Measurements from ENCODE around the gene S100A12. TPM values are rescaled to one million over a fixed set of nuclear protein-coding genes. Genes with fewer than 3 reads are reported as not detected.
A peak's percentile ranks its signal among the peaks of the same experiment; 100 is the strongest.

Gene S100A12
- polyA plus RNA-seq, 1 donor: 0.36 TPM

GRCh38 chr1:153371231-153371630, 4.2 kb downstream of the S100A12 start:
- Histone ChIP-seq H3K4me3 (ENCODE audit: low read length) (no peak overlapping the region), H3K36me3 (ENCODE audit: control insufficient read depth, insufficient read depth, low read length) (no peaks in the 10 kb centered on the region), H3K4me1 (ENCODE audit: control insufficient read depth, insufficient read depth, low read length) (peaks cover 69% of the 10 kb centered on the region), H3K9me3 (ENCODE audit: control insufficient read depth, low read depth, low read length) (no peaks in the 10 kb centered on the region), H3K27me3 (ENCODE audit: control insufficient read depth, insufficient read depth, low read length) (no peaks in the 10 kb centered on the region), H3K27ac (ENCODE audit: low read length) (no peak overlapping the region)
- WGBS (ENCODE audit: insufficient coverage, low lambda C conversion rate): no CpG with 5 or more reads among the region's 1 CpG
- no peak for DNase-seq

- DNase-seq: peak; percentile 38 to 75
- Histone ChIP-seq H3K4me3 (ENCODE audit: low read length) (no peak overlapping the region), H3K27ac (ENCODE audit: low read length) (peak overlapping the region; percentile 59), H3K9me3 (ENCODE audit: control insufficient read depth, low read depth, low read length) (no peaks in the 10 kb centered on the region), H3K27me3 (ENCODE audit: control insufficient read depth, insufficient read depth, low read length) (no peaks in the 10 kb centered on the region), H3K36me3 (ENCODE audit: control insufficient read depth, insufficient read depth, low read length) (no peaks in the 10 kb centered on the region), H3K4me1 (ENCODE audit: control insufficient read depth, insufficient read depth, low read length) (peaks cover 67% of the 10 kb centered on the region)
- no CpG with 5 or more reads among the region's 3 CpGs for WGBS (ENCODE audit: insufficient coverage, low lambda C conversion rate)
Observed at GRCh38 chr1:153370146-153370545, 5.3 kb downstream of the S100A12 start.

GRCh38 chr1:153368495-153368894, 6.9 kb downstream of the S100A12 start:
- WGBS (ENCODE audit: insufficient coverage, low lambda C conversion rate): no CpG with 5 or more reads among the region's 2 CpGs
- DNase-seq: peak in 1 of 2 donors; percentile 62
- Histone ChIP-seq H3K4me1 (ENCODE audit: control insufficient read depth, insufficient read depth, low read length) (peaks cover 72% of the 10 kb centered on the region), H3K4me3 (ENCODE audit: low read length) (no peak overlapping the region), H3K36me3 (ENCODE audit: control insufficient read depth, insufficient read depth, low read length) (no peaks in the 10 kb centered on the region), H3K27me3 (ENCODE audit: control insufficient read depth, insufficient read depth, low read length) (no peaks in the 10 kb centered on the region), H3K27ac (ENCODE audit: low read length) (no peak overlapping the region), H3K9me3 (ENCODE audit: control insufficient read depth, low read depth, low read length) (no peaks in the 10 kb centered on the region)

- H3K4me1 ChIP-seq (ENCODE audit: control insufficient read depth, insufficient read depth, low read length): peaks cover 76% of the 10 kb centered on the region
- no peaks in the 10 kb centered on the region for H3K27me3 ChIP-seq (ENCODE audit: control insufficient read depth, insufficient read depth, low read length)
- no peaks in the 10 kb centered on the region for H3K9me3 ChIP-seq (ENCODE audit: control insufficient read depth, low read depth, low read length)
- no peaks in the 10 kb centered on the region for H3K36me3 ChIP-seq (ENCODE audit: control insufficient read depth, insufficient read depth, low read length)
- DNase-seq: no peak
- H3K27ac ChIP-seq (ENCODE audit: low read length): no peak overlapping the region
- no CpG with 5 or more reads among the region's 2 CpGs for WGBS (ENCODE audit: insufficient coverage, low lambda C conversion rate)
- H3K4me3 ChIP-seq (ENCODE audit: low read length): no peak overlapping the region
Observed at GRCh38 chr1:153367090-153367489, 8.3 kb downstream of the S100A12 start.

GRCh38 chr1:153366261-153366660, 9.2 kb downstream of the S100A12 start:
- 100% methylated on average over 1 of the region's 6 CpGs for WGBS (ENCODE audit: insufficient coverage, low lambda C conversion rate)
- no peak overlapping the region for H3K27ac ChIP-seq (ENCODE audit: low read length)
- H3K36me3 ChIP-seq (ENCODE audit: control insufficient read depth, insufficient read depth, low read length): no peaks in the 10 kb centered on the region
- no peaks in the 10 kb centered on the region for H3K9me3 ChIP-seq (ENCODE audit: control insufficient read depth, low read depth, low read length)
- DNase-seq: no peak
- H3K4me3 ChIP-seq (ENCODE audit: low read length): no peak overlapping the region
- H3K27me3 ChIP-seq (ENCODE audit: control insufficient read depth, insufficient read depth, low read length): no peaks in the 10 kb centered on the region
- peaks cover 70% of the 10 kb centered on the region for H3K4me1 ChIP-seq (ENCODE audit: control insufficient read depth, insufficient read depth, low read length)

- no peak for DNase-seq
- H3K4me3 ChIP-seq (ENCODE audit: low read length): no peak overlapping the region
- H3K36me3 ChIP-seq (ENCODE audit: control insufficient read depth, insufficient read depth, low read length): no peaks in the 10 kb centered on the region
- H3K9me3 ChIP-seq (ENCODE audit: control insufficient read depth, low read depth, low read length): no peaks in the 10 kb centered on the region
- WGBS (ENCODE audit: insufficient coverage, low lambda C conversion rate): no CpG with 5 or more reads among the region's 8 CpGs
- no peaks in the 10 kb centered on the region for H3K27me3 ChIP-seq (ENCODE audit: control insufficient read depth, insufficient read depth, low read length)
- peaks cover 69% of the 10 kb centered on the region for H3K4me1 ChIP-seq (ENCODE audit: control insufficient read depth, insufficient read depth, low read length)
- H3K27ac ChIP-seq (ENCODE audit: low read length): no peak overlapping the region
Observed at GRCh38 chr1:153365696-153366095, 9.7 kb downstream of the S100A12 start.

- peak in 1 of 2 donors; percentile 45 for DNase-seq
- no peaks in the 10 kb centered on the region for H3K36me3 ChIP-seq (ENCODE audit: control insufficient read depth, insufficient read depth, low read length)
- peaks cover 71% of the 10 kb centered on the region for H3K4me1 ChIP-seq (ENCODE audit: control insufficient read depth, insufficient read depth, low read length)
- no peaks in the 10 kb centered on the region for H3K9me3 ChIP-seq (ENCODE audit: control insufficient read depth, low read depth, low read length)
- H3K27ac ChIP-seq (ENCODE audit: low read length): no peak overlapping the region
- H3K4me3 ChIP-seq (ENCODE audit: low read length): no peak overlapping the region
- H3K27me3 ChIP-seq (ENCODE audit: control insufficient read depth, insufficient read depth, low read length): no peaks in the 10 kb centered on the region
- WGBS (ENCODE audit: insufficient coverage, low lambda C conversion rate): no CpG with 5 or more reads among the region's 12 CpGs
Observed at GRCh38 chr1:153364766-153365666, 10.4 kb downstream of the S100A12 start.

- Histone ChIP-seq H3K4me3 (ENCODE audit: low read length) (no peak overlapping the region), H3K9me3 (ENCODE audit: control insufficient read depth, low read depth, low read length) (no peaks in the 10 kb centered on the region), H3K36me3 (ENCODE audit: control insufficient read depth, insufficient read depth, low read length) (no peaks in the 10 kb centered on the region), H3K4me1 (ENCODE audit: control insufficient read depth, insufficient read depth, low read length) (peaks cover 66% of the 10 kb centered on the region), H3K27ac (ENCODE audit: low read length) (no peak overlapping the region), H3K27me3 (ENCODE audit: control insufficient read depth, insufficient read depth, low read length) (no peaks in the 10 kb centered on the region)
- no peak for DNase-seq
Observed at GRCh38 chr1:153364156-153364555, 11.3 kb downstream of the S100A12 start.

GRCh38 chr1:153363641-153364040, 11.8 kb downstream of the S100A12 start:
- Histone ChIP-seq H3K4me3 (ENCODE audit: low read length) (no peak overlapping the region), H3K36me3 (ENCODE audit: control insufficient read depth, insufficient read depth, low read length) (no peaks in the 10 kb centered on the region), H3K27me3 (ENCODE audit: control insufficient read depth, insufficient read depth, low read length) (no peaks in the 10 kb centered on the region), H3K9me3 (ENCODE audit: control insufficient read depth, low read depth, low read length) (no peaks in the 10 kb centered on the region), H3K4me1 (ENCODE audit: control insufficient read depth, insufficient read depth, low read length) (peaks cover 62% of the 10 kb centered on the region), H3K27ac (ENCODE audit: low read length) (no peak overlapping the region)
- no CpG with 5 or more reads among the region's 3 CpGs for WGBS (ENCODE audit: insufficient coverage, low lambda C conversion rate)
- DNase-seq: no peak

GRCh38 chr1:153362187-153362775, 13.1 kb downstream of the S100A12 start:
- peak overlapping the region; percentile 9 for H3K27ac ChIP-seq (ENCODE audit: low read length)
- DNase-seq: peak in 1 of 2 donors; percentile 53
- H3K36me3 ChIP-seq (ENCODE audit: control insufficient read depth, insufficient read depth, low read length): no peaks in the 10 kb centered on the region
- no CpG with 5 or more reads among the region's 3 CpGs for WGBS (ENCODE audit: insufficient coverage, low lambda C conversion rate)
- H3K4me1 ChIP-seq (ENCODE audit: control insufficient read depth, insufficient read depth, low read length): peaks cover 62% of the 10 kb centered on the region
- no peaks in the 10 kb centered on the region for H3K9me3 ChIP-seq (ENCODE audit: control insufficient read depth, low read depth, low read length)
- H3K27me3 ChIP-seq (ENCODE audit: control insufficient read depth, insufficient read depth, low read length): no peaks in the 10 kb centered on the region
- no peak overlapping the region for H3K4me3 ChIP-seq (ENCODE audit: low read length)

All from large intestine (tissue), 3 donors.